ENCODE measurements around the gene FBXO48. TPM values are rescaled to one million over a fixed set of nuclear protein-coding genes. Genes with fewer than 3 reads are reported as not detected.

FBXO48 gene
- polyA plus RNA-seq, 2 donors: 0.44 to 0.61 TPM

DNA sequence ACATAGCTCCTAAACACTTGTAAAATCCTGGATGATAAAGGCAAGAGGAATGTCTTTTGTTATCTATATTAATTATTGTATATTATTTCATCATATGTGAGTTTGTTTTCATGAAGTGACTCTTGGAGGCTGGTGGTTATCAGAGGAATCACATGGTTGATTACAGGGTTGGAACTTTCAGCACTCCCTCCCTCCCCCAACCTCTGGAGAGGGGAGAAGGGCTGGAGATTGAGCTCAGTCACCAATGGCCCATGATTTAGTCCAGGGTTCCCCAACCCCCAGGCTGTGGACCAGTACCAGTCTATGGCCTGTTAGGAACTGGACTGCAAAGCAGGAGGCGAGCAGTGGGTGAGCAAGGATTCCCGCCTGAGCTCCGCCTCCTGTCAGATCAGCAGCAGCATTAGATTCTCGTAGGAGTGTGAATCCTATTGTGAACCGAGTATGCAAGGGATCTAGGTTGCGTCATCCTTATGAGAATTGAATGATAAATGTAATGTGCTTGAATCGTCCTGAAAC is 37.7 kb downstream of the FBXO48 start:
- Histone ChIP-seq H3K27me3 (ENCODE audit: control insufficient read depth in 1 of 2, insufficient read depth in 2 of 2, low read length in 2 of 2) (no peaks in the 10 kb centered on the region), H3K27ac (ENCODE audit: low read depth in 2 of 2, low read length in 1 of 2) (no peak overlapping the region), H3K36me3 (ENCODE audit: control insufficient read depth in 2 of 2, insufficient read depth in 2 of 2, low read length in 1 of 2) (no peaks in the 10 kb centered on the region), H3K4me1 (ENCODE audit: control insufficient read depth in 2 of 2, insufficient read depth in 2 of 2, low read length in 1 of 2) (peaks cover 0 to 13% of the 10 kb centered on the region in 2 donors), H3K4me3 (ENCODE audit: low read depth in 1 of 2, low read length in 2 of 2) (no peak overlapping the region), H3K9me3 (ENCODE audit: control insufficient read depth in 2 of 2, insufficient read depth in 1 of 2, low read depth in 1 of 2, low read length in 1 of 2) (no peaks in the 10 kb centered on the region)
- WGBS, 2 donors: 81% methylated on average over 7 of the region's 7 CpGs

DNA sequence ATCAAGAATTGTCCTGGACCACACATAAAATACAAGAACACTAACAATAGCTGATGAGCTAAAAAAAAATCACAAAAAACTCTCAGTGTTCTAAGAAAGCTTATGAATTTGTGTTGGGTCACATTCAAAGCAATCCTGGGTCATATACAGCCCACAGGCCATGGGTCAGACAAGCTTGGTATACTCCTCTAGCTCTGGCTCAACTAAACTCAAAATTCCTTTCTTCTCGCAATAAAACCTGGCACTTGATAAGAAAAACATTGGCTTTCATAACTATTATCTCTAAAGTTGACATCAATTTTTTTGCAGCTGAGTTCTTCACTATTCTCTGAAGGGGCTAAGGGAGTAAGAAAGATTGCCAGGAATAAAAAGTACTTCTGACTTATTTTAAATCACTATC is 38.3 kb downstream of the FBXO48 start:
- 64 to 68% methylated on average over 1 of the region's 1 CpG for WGBS, 2 donors
- H3K27me3 ChIP-seq (ENCODE audit: control insufficient read depth in 1 of 2, insufficient read depth in 2 of 2, low read length in 2 of 2): no peaks in the 10 kb centered on the region
- H3K9me3 ChIP-seq (ENCODE audit: control insufficient read depth in 2 of 2, insufficient read depth in 1 of 2, low read depth in 1 of 2, low read length in 1 of 2): no peaks in the 10 kb centered on the region
- no peaks in the 10 kb centered on the region for H3K36me3 ChIP-seq (ENCODE audit: control insufficient read depth in 2 of 2, insufficient read depth in 2 of 2, low read length in 1 of 2)
- no peak overlapping the region for H3K4me3 ChIP-seq (ENCODE audit: low read depth in 1 of 2, low read length in 2 of 2)
- peaks cover 0 to 13% of the 10 kb centered on the region in 2 donors for H3K4me1 ChIP-seq (ENCODE audit: control insufficient read depth in 2 of 2, insufficient read depth in 2 of 2, low read length in 1 of 2)
- H3K27ac ChIP-seq (ENCODE audit: low read depth in 2 of 2, low read length in 1 of 2): no peak overlapping the region

DNA sequence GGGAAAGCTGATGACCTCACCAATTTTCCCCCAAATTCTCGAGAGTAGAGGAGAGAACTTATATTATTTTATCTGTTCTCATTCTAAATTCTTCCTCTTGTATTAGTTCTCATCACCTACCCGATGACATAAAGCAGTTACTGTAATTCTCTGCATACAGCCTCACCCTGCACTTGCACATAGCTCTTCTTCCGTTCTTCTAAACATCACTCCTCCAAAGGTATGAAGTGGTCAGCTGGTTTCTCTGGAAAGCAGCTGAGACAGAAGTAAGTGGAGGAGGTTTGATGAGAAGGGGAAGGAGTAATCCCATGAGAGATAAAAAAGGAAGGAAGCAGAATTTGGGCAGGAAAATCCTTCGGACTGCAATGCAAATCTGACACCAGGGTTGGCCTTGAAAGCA is 39.0 kb downstream of the FBXO48 start:
- no peak overlapping the region for H3K27ac ChIP-seq (ENCODE audit: low read depth in 2 of 2, low read length in 1 of 2)
- no peak overlapping the region for H3K4me3 ChIP-seq (ENCODE audit: low read depth in 1 of 2, low read length in 2 of 2)
- peaks cover 0 to 8% of the 10 kb centered on the region in 2 donors for H3K4me1 ChIP-seq (ENCODE audit: control insufficient read depth in 2 of 2, insufficient read depth in 2 of 2, low read length in 1 of 2)
- 68 to 70% methylated on average over 4 of the region's 4 CpGs for WGBS, 2 donors
- no peaks in the 10 kb centered on the region for H3K36me3 ChIP-seq (ENCODE audit: control insufficient read depth in 2 of 2, insufficient read depth in 2 of 2, low read length in 1 of 2)
- no peaks in the 10 kb centered on the region for H3K9me3 ChIP-seq (ENCODE audit: control insufficient read depth in 2 of 2, insufficient read depth in 1 of 2, low read depth in 1 of 2, low read length in 1 of 2)
- no peaks in the 10 kb centered on the region for H3K27me3 ChIP-seq (ENCODE audit: control insufficient read depth in 1 of 2, insufficient read depth in 2 of 2, low read length in 2 of 2)

DNA sequence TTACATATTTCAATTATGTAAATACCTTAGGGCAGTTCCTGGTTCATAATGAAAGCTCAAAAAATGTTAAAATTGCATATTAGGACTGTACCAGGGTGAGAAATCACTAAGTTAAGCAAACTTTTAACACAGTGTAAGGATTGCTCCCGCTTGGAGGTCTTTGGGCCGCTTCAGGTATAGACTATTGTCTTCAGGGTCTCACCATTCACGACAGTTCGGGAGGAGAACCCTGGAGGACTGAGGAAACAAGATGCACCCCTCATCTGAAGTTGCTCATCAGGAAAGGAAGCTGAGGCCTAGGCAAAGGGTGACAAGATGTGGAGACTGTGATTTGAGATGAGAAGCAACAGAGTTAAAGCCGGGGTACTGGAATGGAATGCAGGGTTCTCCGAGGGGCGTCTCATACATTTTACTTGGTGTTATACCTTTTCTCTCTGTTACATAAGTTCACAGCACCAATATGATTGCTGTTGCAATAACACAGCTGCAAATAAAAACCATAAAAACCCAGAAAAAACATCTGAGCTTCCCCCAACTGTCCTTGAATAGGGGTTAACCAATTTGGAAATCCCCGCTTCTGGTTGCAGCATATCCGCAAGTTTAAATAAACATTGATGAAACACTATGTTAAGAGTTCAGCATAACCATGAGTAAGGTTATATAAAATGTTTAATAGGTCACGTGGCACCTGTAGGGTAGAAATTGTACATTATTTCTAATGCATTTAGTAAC is 40.1 kb downstream of the FBXO48 start:
- 60 to 64% methylated on average over 10 of the region's 10 CpGs for WGBS, 2 donors
- Histone ChIP-seq H3K27me3 (ENCODE audit: control insufficient read depth in 1 of 2, insufficient read depth in 2 of 2, low read length in 2 of 2) (no peaks in the 10 kb centered on the region), H3K27ac (ENCODE audit: low read depth in 2 of 2, low read length in 1 of 2) (no peak overlapping the region), H3K4me3 (ENCODE audit: low read depth in 1 of 2, low read length in 2 of 2) (no peak overlapping the region), H3K4me1 (ENCODE audit: control insufficient read depth in 2 of 2, insufficient read depth in 2 of 2, low read length in 1 of 2) (peaks cover 0 to 2% of the 10 kb centered on the region in 2 donors), H3K9me3 (ENCODE audit: control insufficient read depth in 2 of 2, insufficient read depth in 1 of 2, low read depth in 1 of 2, low read length in 1 of 2) (no peaks in the 10 kb centered on the region), H3K36me3 (ENCODE audit: control insufficient read depth in 2 of 2, insufficient read depth in 2 of 2, low read length in 1 of 2) (no peaks in the 10 kb centered on the region)

DNA sequence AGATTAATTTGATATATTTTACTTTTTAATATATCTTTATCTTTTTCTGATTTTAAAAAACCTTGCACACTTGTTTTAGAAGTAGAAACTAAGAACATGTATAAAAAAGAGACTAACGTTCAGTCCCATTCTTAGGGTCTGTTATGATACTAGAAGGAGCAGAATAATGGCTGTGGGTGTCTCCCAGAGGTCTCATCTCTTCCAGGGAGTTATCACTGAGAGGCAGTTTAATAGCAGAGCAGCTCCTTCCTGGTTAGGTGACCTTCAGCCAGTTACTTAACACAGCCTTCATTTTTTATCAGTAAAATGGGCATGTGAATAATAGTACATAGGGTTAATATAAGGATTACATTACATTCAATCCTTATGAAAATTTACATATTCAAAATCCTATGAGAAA is 40.6 kb downstream of the FBXO48 start:
- Histone ChIP-seq H3K4me1 (ENCODE audit: control insufficient read depth in 2 of 2, insufficient read depth in 2 of 2, low read length in 1 of 2) (peaks cover 0 to 2% of the 10 kb centered on the region in 2 donors), H3K36me3 (ENCODE audit: control insufficient read depth in 2 of 2, insufficient read depth in 2 of 2, low read length in 1 of 2) (no peaks in the 10 kb centered on the region), H3K27me3 (ENCODE audit: control insufficient read depth in 1 of 2, insufficient read depth in 2 of 2, low read length in 2 of 2) (no peaks in the 10 kb centered on the region), H3K9me3 (ENCODE audit: control insufficient read depth in 2 of 2, insufficient read depth in 1 of 2, low read depth in 1 of 2, low read length in 1 of 2) (no peaks in the 10 kb centered on the region), H3K4me3 (ENCODE audit: low read depth in 1 of 2, low read length in 2 of 2) (no peak overlapping the region), H3K27ac (ENCODE audit: low read depth in 2 of 2, low read length in 1 of 2) (no peak overlapping the region)
- WGBS, 2 donors: 80 to 91% methylated on average over 1 of the region's 1 CpG

DNA sequence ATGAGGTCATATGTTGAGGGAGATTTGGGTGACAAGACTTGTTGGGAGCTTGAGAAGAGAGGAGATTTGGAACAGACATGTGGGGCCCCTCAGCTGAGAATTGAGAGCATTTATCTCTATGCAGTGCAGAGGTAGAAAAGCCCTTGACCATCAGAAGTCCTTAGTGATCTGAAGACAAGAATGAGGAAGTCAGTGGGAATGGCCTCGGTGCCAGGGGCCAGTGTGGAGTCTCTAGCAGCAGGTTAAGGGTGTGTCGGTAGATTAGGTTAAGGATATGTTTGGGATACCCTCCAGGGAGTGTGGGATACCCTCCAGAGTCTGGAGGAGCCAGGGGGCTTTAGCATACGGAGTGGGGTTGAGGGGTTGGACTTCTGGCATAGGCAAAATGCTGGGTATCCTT is 41.6 kb downstream of the FBXO48 start:
- Histone ChIP-seq H3K27me3 (ENCODE audit: control insufficient read depth in 1 of 2, insufficient read depth in 2 of 2, low read length in 2 of 2) (no peaks in the 10 kb centered on the region), H3K4me3 (ENCODE audit: low read depth in 1 of 2, low read length in 2 of 2) (no peak overlapping the region), H3K36me3 (ENCODE audit: control insufficient read depth in 2 of 2, insufficient read depth in 2 of 2, low read length in 1 of 2) (no peaks in the 10 kb centered on the region), H3K9me3 (ENCODE audit: control insufficient read depth in 2 of 2, insufficient read depth in 1 of 2, low read depth in 1 of 2, low read length in 1 of 2) (no peaks in the 10 kb centered on the region), H3K4me1 (ENCODE audit: control insufficient read depth in 2 of 2, insufficient read depth in 2 of 2, low read length in 1 of 2) (peaks cover 0 to 2% of the 10 kb centered on the region in 2 donors), H3K27ac (ENCODE audit: low read depth in 2 of 2, low read length in 1 of 2) (no peak overlapping the region)
- 86 to 92% methylated on average over 3 of the region's 3 CpGs for WGBS, 2 donors

DNA sequence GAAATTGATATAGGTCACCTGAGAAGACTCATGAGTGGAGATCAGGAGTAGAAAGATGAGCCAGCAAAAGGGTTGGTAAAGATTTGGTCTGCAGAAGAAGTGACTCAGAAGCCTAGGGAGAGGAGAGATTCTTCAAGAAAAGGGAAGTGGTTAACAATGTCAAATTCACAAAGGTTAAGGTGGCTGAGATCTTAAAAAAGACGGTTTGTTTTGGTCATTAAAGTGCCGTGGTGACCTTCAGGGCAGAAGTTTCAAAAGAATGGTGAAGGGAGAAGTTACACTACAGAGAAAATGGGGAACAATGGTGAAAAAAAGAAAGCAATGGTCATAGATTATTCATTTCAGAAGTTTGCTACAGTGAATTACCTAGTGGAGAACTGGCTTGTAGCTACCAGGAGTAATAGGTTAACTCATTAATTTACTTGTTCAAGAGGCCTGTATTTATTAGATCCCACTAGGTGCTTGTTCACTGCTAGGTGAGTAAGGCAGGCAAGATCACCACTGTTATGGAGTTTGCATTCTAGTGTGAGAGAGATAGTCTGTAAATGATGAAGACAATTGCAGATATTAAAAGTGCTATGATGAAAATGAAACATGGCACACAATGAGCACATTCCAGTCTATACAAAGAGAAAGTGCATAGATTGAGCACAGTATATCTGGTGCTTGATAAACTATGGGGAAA is 43.0 kb downstream of the FBXO48 start:
- WGBS, 2 donors: 51 to 66% methylated on average over 2 of the region's 2 CpGs
- Histone ChIP-seq H3K27me3 (ENCODE audit: control insufficient read depth in 1 of 2, insufficient read depth in 2 of 2, low read length in 2 of 2) (no peaks in the 10 kb centered on the region), H3K4me3 (ENCODE audit: low read depth in 1 of 2, low read length in 2 of 2) (no peak overlapping the region), H3K4me1 (ENCODE audit: control insufficient read depth in 2 of 2, insufficient read depth in 2 of 2, low read length in 1 of 2) (peaks cover 0 to 2% of the 10 kb centered on the region in 2 donors), H3K36me3 (ENCODE audit: control insufficient read depth in 2 of 2, insufficient read depth in 2 of 2, low read length in 1 of 2) (no peaks in the 10 kb centered on the region), H3K9me3 (ENCODE audit: control insufficient read depth in 2 of 2, insufficient read depth in 1 of 2, low read depth in 1 of 2, low read length in 1 of 2) (no peaks in the 10 kb centered on the region), H3K27ac (ENCODE audit: low read depth in 2 of 2, low read length in 1 of 2) (no peak overlapping the region)

DNA sequence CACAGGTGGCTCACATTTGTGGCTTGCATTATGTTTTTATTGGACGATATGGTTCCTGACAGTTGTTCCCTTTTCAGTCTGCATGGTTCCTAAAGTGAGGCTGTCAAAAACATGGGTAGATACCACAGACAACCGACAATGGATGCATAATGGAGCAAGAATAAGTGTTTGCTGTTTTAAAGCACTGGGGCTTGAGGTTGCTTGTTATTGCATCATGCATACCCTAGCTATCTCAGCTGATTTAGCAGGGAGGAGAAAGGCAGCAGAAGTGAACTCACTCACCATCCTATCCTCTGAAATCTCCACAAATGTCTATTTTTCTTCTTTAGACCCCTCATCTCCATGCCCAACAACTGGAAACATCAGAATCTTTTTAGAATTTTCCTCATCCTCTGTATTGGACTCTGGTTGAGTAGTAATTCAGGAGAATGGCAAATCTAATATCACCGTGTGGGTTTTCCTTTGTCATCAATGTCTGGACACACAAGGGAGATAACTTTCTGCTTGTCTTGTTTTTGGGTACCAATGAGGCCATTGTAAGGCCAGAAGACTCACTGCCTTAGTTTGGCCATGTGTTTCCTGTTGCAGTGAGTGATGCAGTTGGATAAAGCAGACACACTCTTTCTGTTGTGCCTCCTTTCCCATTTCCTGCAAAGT is 46.7 kb downstream of the FBXO48 start:
- no peaks in the 10 kb centered on the region for H3K36me3 ChIP-seq (ENCODE audit: control insufficient read depth in 2 of 2, insufficient read depth in 2 of 2, low read length in 1 of 2)
- H3K27ac ChIP-seq (ENCODE audit: low read depth in 2 of 2, low read length in 1 of 2): no peak overlapping the region
- no peaks in the 10 kb centered on the region for H3K9me3 ChIP-seq (ENCODE audit: control insufficient read depth in 2 of 2, insufficient read depth in 1 of 2, low read depth in 1 of 2, low read length in 1 of 2)
- peaks cover 2 to 7% of the 10 kb centered on the region in 2 donors for H3K4me1 ChIP-seq (ENCODE audit: control insufficient read depth in 2 of 2, insufficient read depth in 2 of 2, low read length in 1 of 2)
- no peaks in the 10 kb centered on the region for H3K27me3 ChIP-seq (ENCODE audit: control insufficient read depth in 1 of 2, insufficient read depth in 2 of 2, low read length in 2 of 2)
- 86 to 87% methylated on average over 3 of the region's 3 CpGs for WGBS, 2 donors
- no peak overlapping the region for H3K4me3 ChIP-seq (ENCODE audit: low read depth in 1 of 2, low read length in 2 of 2)

DNA sequence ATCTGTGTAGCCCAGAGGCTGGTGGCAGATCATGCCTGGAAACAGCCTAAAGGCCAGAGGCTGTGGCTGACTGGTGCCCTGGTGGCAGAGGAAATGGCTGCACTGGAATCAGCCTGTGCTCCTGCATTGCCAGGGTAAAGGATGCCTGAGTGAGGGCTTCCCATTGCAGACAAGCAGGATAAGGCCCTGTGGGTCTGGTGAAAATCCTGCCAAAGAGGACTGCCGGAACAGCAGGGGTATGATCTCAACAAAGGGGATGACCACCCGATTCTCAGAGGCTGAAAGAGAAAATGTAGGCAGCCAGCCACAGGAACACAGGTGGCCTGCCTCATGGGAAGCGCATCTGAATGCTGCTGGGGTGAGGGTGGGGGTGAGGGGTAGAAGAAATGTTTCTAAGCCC is 48.2 kb downstream of the FBXO48 start:
- H3K27ac ChIP-seq (ENCODE audit: low read depth in 2 of 2, low read length in 1 of 2): no peak overlapping the region
- H3K9me3 ChIP-seq (ENCODE audit: control insufficient read depth in 2 of 2, insufficient read depth in 1 of 2, low read depth in 1 of 2, low read length in 1 of 2): no peaks in the 10 kb centered on the region
- peaks cover 2 to 7% of the 10 kb centered on the region in 2 donors for H3K4me1 ChIP-seq (ENCODE audit: control insufficient read depth in 2 of 2, insufficient read depth in 2 of 2, low read length in 1 of 2)
- whole genome bisulfite sequencing, 2 donors: 72 to 89% methylated on average over 3 of the region's 3 CpGs
- H3K27me3 ChIP-seq (ENCODE audit: control insufficient read depth in 1 of 2, insufficient read depth in 2 of 2, low read length in 2 of 2): no peaks in the 10 kb centered on the region
- no peaks in the 10 kb centered on the region for H3K36me3 ChIP-seq (ENCODE audit: control insufficient read depth in 2 of 2, insufficient read depth in 2 of 2, low read length in 1 of 2)
- no peak overlapping the region for H3K4me3 ChIP-seq (ENCODE audit: low read depth in 1 of 2, low read length in 2 of 2)

Data from esophagus (tissue), 2 donors.